IMR-90 (cell line): ENCODE data around the gene CUEDC2. TPM values are rescaled to one million over a fixed set of nuclear protein-coding genes. Genes with fewer than 3 reads are reported as not detected.

ENCODE experiments used
- ATAC-seq: fragments of 200-7000 bp; cut with Tn5 transposase; 2 replicates; pipeline ENCODE4 v1.9.1; 2020; ENCODE audit warnings: low read depth, mild to moderate bottlenecking, moderate library complexity
- BruUV-seq: library from RNA; stranded (reverse); fragments of 400-500 nt; replicated peaks from 2 replicates; lab custom pipeline; 2021; lab: Mats Ljungman, UMichigan
- CTCF ChIA-PET: fragments of 300-600 bp; formaldehyde crosslinking; extraction: SDS; loops from one replicate; lab custom pipeline; 2021; ENCODE audit warnings: antibody characterized with exemption; lab: Yijun Ruan, JAX
- POLR2A ChIA-PET: fragments of 300-600 bp; sonication (Branson Sonifier 250); formaldehyde crosslinking; loops from one replicate; lab custom pipeline; 2022; ENCODE audit warnings: antibody characterized with exemption; ENCODE audit not compliant: unreplicated experiment; lab: Charles Lee
- DNase-seq: peaks from one replicate; pipeline ENCODE4 v3.0.0; 2013
- H2AFZ ChIP-seq: replicated peaks from 2 replicates; pipeline ENCODE3; 2013; ENCODE audit warnings: low read length, mild to moderate bottlenecking; ENCODE audit not compliant: poor library complexity
- H2AK5ac ChIP-seq: 2 replicates; pipeline ENCODE4 v1.6.1; 2013; ENCODE audit warnings: low read depth, low read length, inconsistent platforms
- H2AK9ac ChIP-seq: replicated peaks from 2 replicates; pipeline ENCODE3; 2013; ENCODE audit warnings: mild to moderate bottlenecking, low read depth, low read length, moderate library complexity; ENCODE audit not compliant: poor library complexity
- H2BK120ac ChIP-seq: 2 replicates; pipeline ENCODE4 v1.6.1; 2013; ENCODE audit warnings: low read depth, low read length, inconsistent platforms
- H2BK15ac ChIP-seq: 3 replicates; pipeline ENCODE4 v1.6.1; 2013; ENCODE audit warnings: low read depth, low read length, inconsistent platforms
- H2BK20ac ChIP-seq: 2 replicates; pipeline ENCODE4 v1.6.1; 2013; ENCODE audit warnings: low read depth, mild to moderate bottlenecking, inconsistent platforms, low read length, moderate library complexity
- H2BK5ac ChIP-seq: 2 replicates; pipeline ENCODE4 v1.6.1; 2013; ENCODE audit warnings: mild to moderate bottlenecking, low read depth, low read length, inconsistent platforms; ENCODE audit not compliant: poor library complexity, severe bottlenecking
- H3K14ac ChIP-seq: replicated peaks from 2 replicates; pipeline ENCODE4 v1.6.1; 2013; ENCODE audit warnings: low read depth, low read length, inconsistent platforms
- H3K18ac ChIP-seq: 2 replicates; pipeline ENCODE4 v1.6.1; 2013; ENCODE audit warnings: low read depth, low read length, control low read depth
- H3K23ac ChIP-seq: 2 replicates; pipeline ENCODE4 v1.6.1; 2013; ENCODE audit warnings: low read depth, low read length, inconsistent platforms
- H3K27ac ChIP-seq: 2 replicates; pipeline ENCODE4 v1.5.1; 2013; ENCODE audit warnings: mild to moderate bottlenecking, control low read depth, low read length; ENCODE audit not compliant: insufficient read depth
- H3K27me3 ChIP-seq: 2 replicates; pipeline ENCODE4 v1.6.1; 2013; ENCODE audit warnings: low read length; ENCODE audit not compliant: control insufficient read depth, insufficient read depth
- H3K36me3 ChIP-seq: 2 replicates; pipeline ENCODE4 v1.6.1; 2013; ENCODE audit warnings: low read length, mixed read lengths; ENCODE audit not compliant: control insufficient read depth, insufficient read depth
- H3K4ac ChIP-seq: 2 replicates; pipeline ENCODE4 v1.6.1; 2013; ENCODE audit warnings: low read depth, low read length, inconsistent platforms
- H3K4me1 ChIP-seq: 2 replicates; pipeline ENCODE4 v1.6.1; 2013; ENCODE audit warnings: low read length, mixed read lengths; ENCODE audit not compliant: control insufficient read depth, insufficient read depth
- H3K4me2 ChIP-seq: 2 replicates; pipeline ENCODE4 v1.6.1; 2013; ENCODE audit warnings: low read depth, mild to moderate bottlenecking, control low read depth, low read length, moderate library complexity
- H3K4me3 ChIP-seq: 2 replicates; pipeline ENCODE4 v1.5.1; 2013; ENCODE audit warnings: low read depth, mild to moderate bottlenecking, control low read depth, low read length, moderate library complexity; ENCODE audit not compliant: insufficient read depth
- H3K56ac ChIP-seq: 2 replicates; pipeline ENCODE4 v1.6.1; 2013; ENCODE audit warnings: low read length, inconsistent platforms; ENCODE audit not compliant: insufficient read depth; ENCODE audit errors: extremely low read depth
- H3K79me1 ChIP-seq, 2 experiments: 2 replicates each; pipeline ENCODE4 v1.6.1; 2013; ENCODE audit warnings: low read length in 2 of 2, inconsistent platforms in 1 of 2, low read depth in 1 of 2
- H3K9ac ChIP-seq: 2 replicates; pipeline ENCODE4 v1.6.1; 2013; ENCODE audit warnings: low read depth, low read length, control low read depth
- H3K9me1 ChIP-seq: 2 replicates; pipeline ENCODE4 v1.6.1; 2013; ENCODE audit warnings: low read length, inconsistent platforms; ENCODE audit not compliant: insufficient read depth
- H3K9me3 ChIP-seq: 2 replicates; pipeline ENCODE4 v1.6.1; 2013; ENCODE audit warnings: low read length; ENCODE audit not compliant: control insufficient read depth, insufficient read depth
- H4K20me1 ChIP-seq: 2 replicates; pipeline ENCODE4 v1.6.1; 2013; ENCODE audit warnings: low read length, inconsistent platforms; ENCODE audit not compliant: insufficient read depth
- H4K5ac ChIP-seq: 2 replicates; pipeline ENCODE4 v1.6.1; 2013; ENCODE audit warnings: mild to moderate bottlenecking, low read depth, low read length, control low read depth
- H4K8ac ChIP-seq, 2 experiments: 2 replicates each; pipeline ENCODE4 v1.6.1; 2013; ENCODE audit warnings: low read depth in 2 of 2, low read length in 2 of 2, control low read depth in 1 of 2, inconsistent platforms in 1 of 2
- H4K91ac ChIP-seq: 2 replicates; pipeline ENCODE4 v1.6.1; 2013; ENCODE audit warnings: low read depth, low read length, inconsistent platforms; ENCODE audit not compliant: insufficient read depth
- BHLHE40 ChIP-seq: fragments of 150-350 bp; IDR thresholded peaks from 2 replicates; pipeline ENCODE4 v1.6.1; 2016; ENCODE audit warnings: mild to moderate bottlenecking, low read depth, low read length
- CEBPB ChIP-seq: IDR thresholded peaks from 2 replicates; pipeline ENCODE4 v1.6.1; 2012; ENCODE audit warnings: low read depth, low read length, improper control_type of control experiment
- CHD1 ChIP-seq: IDR thresholded peaks from 2 replicates; pipeline ENCODE4 v1.6.1; 2012; ENCODE audit warnings: low read depth, low read length, improper control_type of control experiment
- FOS ChIP-seq: fragments of 150-350 bp; IDR thresholded peaks from 2 replicates; pipeline ENCODE4 v1.6.1; 2016; ENCODE audit warnings: low read depth, low read length
- MAFK ChIP-seq: IDR thresholded peaks from 2 replicates; pipeline ENCODE4 v1.6.1; 2012; ENCODE audit warnings: low read depth, low read length, improper control_type of control experiment
- MAZ ChIP-seq: IDR thresholded peaks from 2 replicates; pipeline ENCODE4 v1.6.1; 2012; ENCODE audit warnings: low read depth, mild to moderate bottlenecking, low read length, improper control_type of control experiment, moderate library complexity, borderline replicate concordance
- NFE2L2 ChIP-seq: fragments of 150-350 bp; IDR thresholded peaks from 2 replicates; pipeline ENCODE4 v1.6.1; 2016; ENCODE audit warnings: low read depth, mild to moderate bottlenecking, low read length
- POLR2A ChIP-seq: IDR thresholded peaks from 2 replicates; pipeline ENCODE4 v1.6.1; 2012; ENCODE audit warnings: mild to moderate bottlenecking, low read depth, low read length
- RAD21 ChIP-seq: IDR thresholded peaks from 2 replicates; pipeline ENCODE4 v1.6.1; 2012; ENCODE audit warnings: low read length, improper control_type of control experiment
- RCOR1 ChIP-seq: IDR thresholded peaks from 2 replicates; pipeline ENCODE4 v1.6.1; 2012; ENCODE audit warnings: mild to moderate bottlenecking, low read length, improper control_type of control experiment; ENCODE audit not compliant: insufficient replicate concordance
- SMC3 ChIP-seq: fragments of 150-350 bp; IDR thresholded peaks from 2 replicates; pipeline ENCODE4 v1.6.1; 2016; ENCODE audit warnings: low read depth, mild to moderate bottlenecking, antibody characterized with exemption, low read length, moderate library complexity
- whole genome bisulfite sequencing, 2 experiments: methylation state at CpG; one replicate each; pipeline versions ENCODE4 v1.1.5 to v1.1.7; 2013; ENCODE audit warnings: missing lambda C conversion rate in 2 of 2; ENCODE audit not compliant: insufficient read length in 1 of 2; ENCODE audit errors: extremely low coverage in 2 of 2; 5-methylcytosine and 5-hydroxymethylcytosine counted together
- dilution Hi-C: fragments of 300-500 bp; cut with HindIII; formaldehyde crosslinking; loops from one replicate; pipeline ENCODE4 v1.14.3; 2018; ENCODE audit warnings: low sequenced_read_pairs; ENCODE audit not compliant: unreplicated experiment
- in situ Hi-C: fragments of 300-500 bp; cut with MboI; formaldehyde crosslinking; loops from 3 replicates; pipeline ENCODE4 v1.14.3; 2019; ENCODE audit warnings: low sequenced_read_pairs, inconsistent platforms, mixed read lengths
- intact Hi-C: fragments of 100-400 bp; cut with micrococcal nuclease; formaldehyde crosslinking; loops from 2 replicates; pipeline ENCODE4 v1.10.0; 2022
- polyA plus RNA-seq, 3 experiments: library from polyadenylated mRNA; depleted of rRNA; stranded (reverse); fragments of >200 nt; gene quantifications; 2 replicates each; pipeline ENCODE4 v1.2.3, GENCODE V29; 2012; ENCODE audit warnings: low replicate concordance in 1 of 3
- total RNA-seq: library from RNA; depleted of rRNA; stranded (reverse); fragments of >200 nt; gene quantifications from 2 replicates; pipeline ENCODE4 v1.2.3, GENCODE V29; 2012
- TF ChIP-seq, protein P1 (sequence below): fragments of 150-350 bp; IDR thresholded peaks from 2 replicates; pipeline ENCODE4 v1.6.1; 2017; ENCODE audit warnings: mild to moderate bottlenecking, antibody characterized with exemption, low read length, low read depth
- TF ChIP-seq, protein P2 (sequence below): fragments of 150-350 bp; IDR thresholded peaks from 2 replicates; pipeline ENCODE4 v1.6.1; 2016; ENCODE audit warnings: low read depth, mild to moderate bottlenecking, low read length, moderate library complexity, borderline replicate concordance

Gene CUEDC2
- total and polyA plus RNA-seq, 2 of the 4 experiments (the other 2 are of a cell fraction): 55.7 to 84.9 TPM

DNA sequence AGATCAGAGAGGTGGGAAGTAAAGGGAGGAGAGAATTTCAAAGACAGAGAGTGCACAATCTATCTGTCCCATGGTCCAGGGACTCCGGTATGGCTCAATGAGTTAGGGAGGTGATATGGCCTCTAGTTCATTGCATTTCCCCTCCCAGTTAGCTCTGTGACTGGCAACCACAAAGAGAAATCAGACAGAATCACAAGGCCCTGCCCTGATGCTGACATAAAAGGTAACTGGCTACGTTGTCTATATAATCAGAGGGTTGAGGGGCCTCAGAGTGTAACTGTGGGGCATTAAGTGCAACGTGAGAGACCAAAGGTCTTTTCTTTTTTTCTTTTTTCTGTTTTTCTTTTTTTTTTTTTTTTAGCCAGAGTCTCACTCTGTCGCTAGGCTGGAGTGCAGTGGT is 26.3 kb upstream of the CUEDC2 start (continued):
- TF ChIP-seq RCOR1: no peak
- TF ChIP-seq, protein P1, sequence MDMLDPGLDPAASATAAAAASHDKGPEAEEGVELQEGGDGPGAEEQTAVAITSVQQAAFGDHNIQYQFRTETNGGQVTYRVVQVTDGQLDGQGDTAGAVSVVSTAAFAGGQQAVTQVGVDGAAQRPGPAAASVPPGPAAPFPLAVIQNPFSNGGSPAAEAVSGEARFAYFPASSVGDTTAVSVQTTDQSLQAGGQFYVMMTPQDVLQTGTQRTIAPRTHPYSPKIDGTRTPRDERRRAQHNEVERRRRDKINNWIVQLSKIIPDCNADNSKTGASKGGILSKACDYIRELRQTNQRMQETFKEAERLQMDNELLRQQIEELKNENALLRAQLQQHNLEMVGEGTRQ: no peak
- TF ChIP-seq MAFK: no peak

DNA sequence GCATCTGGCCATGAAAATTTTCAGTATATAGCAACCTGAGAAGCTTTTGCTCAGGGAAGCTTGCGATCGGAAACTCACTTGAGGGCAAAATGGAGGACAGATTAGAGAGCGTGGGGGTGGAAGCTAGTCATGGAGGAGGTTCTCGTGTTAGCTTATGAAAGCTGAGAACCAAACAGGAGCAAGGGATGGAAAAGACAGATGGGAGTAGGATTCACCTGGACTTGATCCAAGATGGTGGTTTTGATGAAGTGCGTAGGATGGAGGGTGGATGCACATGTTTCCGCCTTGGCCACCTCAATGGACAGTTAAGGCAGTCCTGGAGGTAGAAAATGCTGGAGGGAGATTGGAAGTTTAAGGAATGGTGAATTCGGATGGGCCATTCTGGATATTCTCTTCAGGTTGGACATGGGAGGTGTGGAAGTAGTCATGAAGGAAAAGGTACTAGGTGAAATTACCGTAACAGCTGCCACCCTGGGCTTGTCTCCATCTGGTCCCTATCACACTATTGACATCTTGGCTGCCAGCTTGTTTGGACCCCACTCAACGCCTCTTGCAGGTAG is 25.3 kb upstream of the CUEDC2 start:
- POLR2A ChIA-PET: no interaction called here
- no peak overlapping the region for H3K14ac ChIP-seq
- CTCF ChIA-PET: no interaction called here
- TF ChIP-seq MAFK: no peak
- no peak for TF ChIP-seq RAD21
- no peak for TF ChIP-seq BHLHE40
- TF ChIP-seq MAZ: no peak
- TF ChIP-seq, protein P2, sequence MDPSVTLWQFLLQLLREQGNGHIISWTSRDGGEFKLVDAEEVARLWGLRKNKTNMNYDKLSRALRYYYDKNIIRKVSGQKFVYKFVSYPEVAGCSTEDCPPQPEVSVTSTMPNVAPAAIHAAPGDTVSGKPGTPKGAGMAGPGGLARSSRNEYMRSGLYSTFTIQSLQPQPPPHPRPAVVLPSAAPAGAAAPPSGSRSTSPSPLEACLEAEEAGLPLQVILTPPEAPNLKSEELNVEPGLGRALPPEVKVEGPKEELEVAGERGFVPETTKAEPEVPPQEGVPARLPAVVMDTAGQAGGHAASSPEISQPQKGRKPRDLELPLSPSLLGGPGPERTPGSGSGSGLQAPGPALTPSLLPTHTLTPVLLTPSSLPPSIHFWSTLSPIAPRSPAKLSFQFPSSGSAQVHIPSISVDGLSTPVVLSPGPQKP: no peak
- no peak for TF ChIP-seq CEBPB
- TF ChIP-seq NFE2L2: no peak
- no peak for TF ChIP-seq POLR2A
- no peak for TF ChIP-seq CHD1
- TF ChIP-seq FOS: no peak
- TF ChIP-seq, protein P1: no peak
- no peak for TF ChIP-seq SMC3

More for the DNA sequence above, 25.3 kb upstream of the CUEDC2 start:
- in situ Hi-C loops: no loop called here
- peaks cover 15% of the 10 kb centered on the region for H3K4me1 ChIP-seq
- no peaks in the 10 kb centered on the region for H3K36me3 ChIP-seq
- H3K27me3 ChIP-seq: peaks cover 13% of the 10 kb centered on the region
- H3K9me1 ChIP-seq: peaks cover 15% of the 10 kb centered on the region
- dilution Hi-C loops: no loop called here
- no peak overlapping the region for H2BK15ac ChIP-seq
- no peak overlapping the region for H3K27ac ChIP-seq
- no peak overlapping the region for H2AK9ac ChIP-seq
- peak overlapping the region; percentile 10; the same call in 1 of the 2 replicates for H2AK5ac ChIP-seq
- no peak overlapping the region for H3K9ac ChIP-seq
- no peaks in the 10 kb centered on the region; the same call in 1 of the 2 replicates for H4K20me1 ChIP-seq
- BruUV-seq: no TSS peak
- H3K4me3 ChIP-seq: no peak overlapping the region
- H3K56ac ChIP-seq: no peak overlapping the region
- H3K23ac ChIP-seq: no peak overlapping the region
- no peak for ATAC-seq
- H4K91ac ChIP-seq: no peak overlapping the region
- H2BK5ac ChIP-seq: no peak overlapping the region
- no peak overlapping the region for H3K4me2 ChIP-seq
- no peak for DNase-seq
- H3K9me3 ChIP-seq: no peaks in the 10 kb centered on the region
- 89% methylated on average over 7 of the region's 9 CpGs; no CpG with 5 or more reads in 1 of the 2 experiments for WGBS, 2 experiments
- intact Hi-C loops: no loop called here
- H3K18ac ChIP-seq: no peak overlapping the region
- H2BK20ac ChIP-seq: no peak overlapping the region
- no peak overlapping the region for H2BK120ac ChIP-seq
- no peaks in the 10 kb centered on the region; a peak in 1 of 4 replicates for H3K79me1 ChIP-seq
- no peak overlapping the region for H2AFZ ChIP-seq
- no peak overlapping the region for H4K5ac ChIP-seq
- H3K4ac ChIP-seq: no peak overlapping the region
- H4K8ac ChIP-seq: no peak overlapping the region
